ENCODE data around the gene CCBE1. TPM values are rescaled to one million over a fixed set of nuclear protein-coding genes. Genes with fewer than 3 reads are reported as not detected.

Gene CCBE1
- total RNA-seq, 4 donors from 2014 or later: 1.5 to 10.9 (median 4.6) TPM

DNA sequence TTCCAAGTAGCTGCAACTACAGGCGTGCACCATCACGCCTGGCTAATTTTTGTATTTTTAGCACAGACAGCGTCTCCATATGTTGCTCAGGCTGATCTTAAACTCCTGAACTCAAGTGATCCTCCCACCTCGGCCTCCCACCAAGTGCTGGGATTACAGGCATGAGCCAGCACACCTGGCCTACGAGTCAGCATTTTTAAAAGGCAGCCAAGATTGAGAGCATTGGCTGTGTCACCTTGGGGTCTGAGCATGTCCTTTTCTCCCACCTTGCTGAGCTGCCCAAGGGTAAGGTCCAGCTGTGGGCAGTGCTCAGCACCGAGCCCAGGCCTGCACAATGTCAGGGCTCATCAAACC is 195.3 kb downstream of the CCBE1 start:
- Histone ChIP-seq H3K9me3 (no peaks in the 10 kb centered on the region), H3K36me3 (no peaks in the 10 kb centered on the region), H3K27me3 (no peaks in the 10 kb centered on the region), H3K4me3 (no peak overlapping the region), H3K27ac (peak overlapping the region; percentile 55 to 74), H3K4me1 (peaks cover 0 to 4% of the 10 kb centered on the region in 2 donors)
- peak; percentile 34 to 46 for DNase-seq
- intact Hi-C loops (cut with DNase I; ENCODE audit: low total_unique reads): no loop called here
- no peak for TF ChIP-seq POLR2A (IDR thresholded peaks at IDR 0.05)
- TF ChIP-seq, protein P1, sequence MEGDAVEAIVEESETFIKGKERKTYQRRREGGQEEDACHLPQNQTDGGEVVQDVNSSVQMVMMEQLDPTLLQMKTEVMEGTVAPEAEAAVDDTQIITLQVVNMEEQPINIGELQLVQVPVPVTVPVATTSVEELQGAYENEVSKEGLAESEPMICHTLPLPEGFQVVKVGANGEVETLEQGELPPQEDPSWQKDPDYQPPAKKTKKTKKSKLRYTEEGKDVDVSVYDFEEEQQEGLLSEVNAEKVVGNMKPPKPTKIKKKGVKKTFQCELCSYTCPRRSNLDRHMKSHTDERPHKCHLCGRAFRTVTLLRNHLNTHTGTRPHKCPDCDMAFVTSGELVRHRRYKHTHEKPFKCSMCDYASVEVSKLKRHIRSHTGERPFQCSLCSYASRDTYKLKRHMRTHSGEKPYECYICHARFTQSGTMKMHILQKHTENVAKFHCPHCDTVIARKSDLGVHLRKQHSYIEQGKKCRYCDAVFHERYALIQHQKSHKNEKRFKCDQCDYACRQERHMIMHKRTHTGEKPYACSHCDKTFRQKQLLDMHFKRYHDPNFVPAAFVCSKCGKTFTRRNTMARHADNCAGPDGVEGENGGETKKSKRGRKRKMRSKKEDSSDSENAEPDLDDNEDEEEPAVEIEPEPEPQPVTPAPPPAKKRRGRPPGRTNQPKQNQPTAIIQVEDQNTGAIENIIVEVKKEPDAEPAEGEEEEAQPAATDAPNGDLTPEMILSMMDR (IDR thresholded peaks at IDR 0.05): no peak

GRCh38 chr18:59500765-59501164 is 196.5 kb downstream of the CCBE1 start:
- intact Hi-C loops (cut with DNase I; ENCODE audit: low total_unique reads): no loop called here
- Histone ChIP-seq H3K9me3 (no peaks in the 10 kb centered on the region), H3K27ac (peak overlapping the region in 1 of 2 donors; percentile 55), H3K4me1 (peaks cover 0 to 4% of the 10 kb centered on the region in 2 donors), H3K27me3 (no peaks in the 10 kb centered on the region), H3K36me3 (no peaks in the 10 kb centered on the region), H3K4me3 (no peak overlapping the region)
- no peak for DNase-seq
- TF ChIP-seq, protein P1 (IDR thresholded peaks at IDR 0.05): no peak
- TF ChIP-seq POLR2A (IDR thresholded peaks at IDR 0.05): no peak

- TF ChIP-seq, protein P1 (IDR thresholded peaks at IDR 0.05): no peak
- no peak for TF ChIP-seq POLR2A (IDR thresholded peaks at IDR 0.05)
- DNase-seq: no peak
- Histone ChIP-seq H3K9me3 (no peaks in the 10 kb centered on the region), H3K4me3 (no peak overlapping the region), H3K27ac (peak overlapping the region in 1 of 2 donors; percentile 38), H3K36me3 (no peaks in the 10 kb centered on the region), H3K4me1 (peaks cover 0 to 4% of the 10 kb centered on the region in 2 donors), H3K27me3 (no peaks in the 10 kb centered on the region)
- intact Hi-C loops (cut with DNase I; ENCODE audit: low total_unique reads): no loop called here
These were observed 198.6 kb downstream of the CCBE1 start for GRCh38 chr18:59498506-59499086.

DNA sequence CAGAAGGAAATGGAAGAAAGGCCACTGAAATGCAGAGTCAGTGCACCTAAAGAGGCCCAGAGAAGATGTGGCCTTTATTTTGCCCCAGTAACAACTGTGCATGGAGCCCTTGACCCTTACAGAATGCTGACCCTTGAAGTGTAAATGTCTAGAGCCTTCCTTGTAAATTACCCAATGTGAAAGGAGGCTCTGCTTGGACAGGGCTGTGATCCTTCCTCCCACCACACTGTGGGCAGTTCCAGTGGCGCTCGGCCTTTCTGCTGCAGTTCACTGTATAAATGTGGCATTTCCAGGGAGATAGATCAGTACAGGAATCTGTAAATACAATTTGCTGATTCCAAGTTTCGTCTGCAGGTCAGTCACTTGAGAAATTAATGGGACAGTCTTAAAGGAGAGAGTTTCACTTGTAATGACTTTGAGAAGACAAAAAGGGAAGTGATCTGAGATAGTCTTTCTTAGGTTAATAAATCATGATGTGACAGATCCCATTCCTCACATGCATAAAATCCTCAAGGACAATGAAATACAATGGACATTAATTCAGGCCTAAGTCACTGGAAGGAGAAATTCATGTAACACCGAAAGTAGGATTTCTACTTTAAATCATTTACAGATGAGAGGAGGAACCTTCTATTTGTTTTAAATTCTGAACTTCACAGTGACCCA is 204.3 kb downstream of the CCBE1 start:
- Histone ChIP-seq H3K9me3 (no peaks in the 10 kb centered on the region), H3K36me3 (no peaks in the 10 kb centered on the region), H3K27ac (no peak overlapping the region), H3K4me1 (no peaks in the 10 kb centered on the region), H3K27me3 (no peaks in the 10 kb centered on the region), H3K4me3 (no peak overlapping the region)
- no peak for DNase-seq
- TF ChIP-seq, protein P1 (IDR thresholded peaks at IDR 0.05): no peak
- no peak for TF ChIP-seq POLR2A (IDR thresholded peaks at IDR 0.05)
- intact Hi-C loops (cut with DNase I; ENCODE audit: low total_unique reads): no loop called here

DNA sequence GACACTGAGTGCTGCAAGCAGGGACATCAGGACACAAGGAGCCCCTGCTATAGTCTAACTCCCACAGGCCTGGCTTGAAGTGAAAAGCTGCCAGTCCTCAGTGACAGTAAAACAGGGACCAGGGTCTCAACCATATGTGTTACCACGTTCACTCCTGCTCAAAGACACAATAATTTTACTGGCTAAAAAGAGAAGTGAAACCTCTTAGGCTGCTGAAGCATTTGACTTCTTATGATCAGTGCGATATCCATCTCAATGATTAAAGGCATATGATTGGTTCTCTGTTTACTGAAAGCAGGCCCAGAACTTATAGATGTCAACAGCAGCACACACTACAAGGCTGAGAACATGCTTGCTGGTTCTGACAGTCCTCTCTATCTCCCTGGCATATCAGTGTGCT is 208.3 kb downstream of the CCBE1 start:
- TF ChIP-seq, protein P1 (IDR thresholded peaks at IDR 0.05): no peak
- TF ChIP-seq POLR2A (IDR thresholded peaks at IDR 0.05): no peak
- intact Hi-C loops (cut with DNase I; ENCODE audit: low total_unique reads): no loop called here

More for the DNA sequence above, 208.3 kb downstream of the CCBE1 start:
- DNase-seq: no peak
- H3K9me3 ChIP-seq: no peaks in the 10 kb centered on the region
- no peak overlapping the region for H3K27ac ChIP-seq
- H3K4me3 ChIP-seq: no peak overlapping the region
- H3K36me3 ChIP-seq: no peaks in the 10 kb centered on the region
- no peaks in the 10 kb centered on the region for H3K4me1 ChIP-seq
- H3K27me3 ChIP-seq: no peaks in the 10 kb centered on the region

All from uterus (tissue), 4 donors.